ENCODE results near the gene UBE2QL1.

UBE2QL1 gene, protein sequence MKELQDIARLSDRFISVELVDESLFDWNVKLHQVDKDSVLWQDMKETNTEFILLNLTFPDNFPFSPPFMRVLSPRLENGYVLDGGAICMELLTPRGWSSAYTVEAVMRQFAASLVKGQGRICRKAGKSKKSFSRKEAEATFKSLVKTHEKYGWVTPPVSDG

DNA sequence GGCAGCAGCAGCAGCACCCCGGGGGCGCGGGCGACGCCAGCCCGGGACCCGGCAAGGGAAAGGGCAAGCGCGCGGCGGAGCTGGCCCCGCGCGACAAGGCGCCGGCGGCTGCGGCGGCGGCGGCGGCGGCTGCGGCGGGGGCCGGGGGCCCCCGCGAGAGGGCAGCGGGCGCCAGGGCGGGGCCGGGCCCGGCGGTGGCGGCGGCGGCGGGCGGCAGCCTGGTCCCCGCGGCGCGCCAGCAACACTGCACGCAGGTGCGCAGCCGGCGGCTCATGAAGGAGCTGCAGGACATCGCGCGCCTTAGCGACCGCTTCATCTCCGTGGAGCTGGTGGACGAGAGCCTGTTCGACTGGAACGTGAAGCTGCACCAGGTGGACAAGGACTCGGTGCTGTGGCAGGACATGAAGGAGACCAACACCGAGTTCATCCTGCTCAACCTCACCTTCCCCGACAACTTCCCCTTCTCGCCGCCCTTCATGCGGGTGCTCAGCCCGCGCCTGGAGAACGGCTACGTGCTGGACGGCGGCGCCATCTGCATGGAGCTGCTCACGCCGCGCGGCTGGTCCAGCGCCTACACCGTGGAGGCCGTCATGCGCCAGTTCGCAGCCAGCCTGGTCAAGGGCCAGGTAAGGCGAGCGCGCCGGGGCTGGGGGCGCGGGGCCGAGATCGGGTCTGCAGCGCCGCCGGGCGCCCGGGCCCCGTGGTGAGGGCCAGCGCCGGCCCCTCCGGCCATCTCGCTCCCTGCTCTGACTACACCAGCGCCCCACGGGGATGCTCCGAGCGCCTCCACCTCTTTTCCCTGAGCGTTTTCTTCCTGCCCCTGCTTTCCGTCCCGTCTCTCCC is at the start of gene UBE2QL1:
Gene UBE2QL1, plus strand, starts transcription at position 238 of the 843 bp plus-strand sequence. Its CDS starts 35 bp downstream, at position 273.
- no peak for DNase-seq (ENCODE audit: low read depth in 2 of 2)

- DNase-seq (ENCODE audit: low read depth in 2 of 2): no peak
Measured at GRCh38 chr5:6399980-6400910, 48.4 kb upstream of the UBE2QL1 start.

DNA sequence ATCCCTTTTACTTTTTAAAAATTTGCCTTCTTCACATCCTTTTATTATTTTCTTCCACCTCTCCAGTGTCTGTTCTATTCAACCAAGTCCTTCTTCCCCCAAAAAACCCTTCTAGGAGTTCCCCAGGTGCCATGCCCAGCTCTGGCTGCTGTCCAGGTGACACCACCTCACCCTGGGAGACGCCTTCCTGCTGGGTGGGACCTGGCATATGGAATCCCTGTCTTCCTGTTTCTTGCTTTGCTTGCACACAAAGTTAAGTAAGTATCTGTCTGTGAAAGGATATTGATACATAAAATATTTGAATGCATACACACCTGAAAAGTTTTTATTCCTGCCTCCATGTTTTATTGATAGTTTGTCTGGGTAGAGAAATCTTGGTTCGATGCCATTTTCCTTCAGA is 47.2 kb upstream of the UBE2QL1 start:
- DNase-seq (ENCODE audit: low read depth in 2 of 2): no peak

GRCh38 chr5:6402939-6403338 is 45.7 kb upstream of the UBE2QL1 start:
- no peak for DNase-seq (ENCODE audit: low read depth in 2 of 2)

DNA sequence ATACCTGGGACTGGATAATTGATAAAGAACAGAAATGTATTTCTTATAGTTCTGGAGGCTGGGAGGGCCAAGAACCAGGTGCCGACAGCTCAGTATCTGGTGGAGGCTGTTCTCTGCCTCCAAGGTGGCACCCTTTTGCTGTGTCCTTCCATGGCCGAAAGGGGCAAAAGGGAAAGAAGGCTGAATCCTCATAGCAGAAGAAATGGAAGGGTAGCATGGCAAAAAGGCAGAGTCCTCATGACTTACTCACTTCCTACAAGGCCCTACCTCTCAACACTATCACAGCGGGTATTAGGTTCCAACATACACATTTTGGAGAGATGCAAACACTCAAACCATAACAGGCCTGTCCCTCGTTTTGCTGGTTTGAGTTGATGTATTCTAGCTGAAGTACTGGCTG is 45.2 kb upstream of the UBE2QL1 start:
- DNase-seq (ENCODE audit: low read depth in 2 of 2): no peak

- DNase-seq (ENCODE audit: low read depth in 2 of 2): no peak
Measured at GRCh38 chr5:6404129-6404528, 44.5 kb upstream of the UBE2QL1 start.

DNA sequence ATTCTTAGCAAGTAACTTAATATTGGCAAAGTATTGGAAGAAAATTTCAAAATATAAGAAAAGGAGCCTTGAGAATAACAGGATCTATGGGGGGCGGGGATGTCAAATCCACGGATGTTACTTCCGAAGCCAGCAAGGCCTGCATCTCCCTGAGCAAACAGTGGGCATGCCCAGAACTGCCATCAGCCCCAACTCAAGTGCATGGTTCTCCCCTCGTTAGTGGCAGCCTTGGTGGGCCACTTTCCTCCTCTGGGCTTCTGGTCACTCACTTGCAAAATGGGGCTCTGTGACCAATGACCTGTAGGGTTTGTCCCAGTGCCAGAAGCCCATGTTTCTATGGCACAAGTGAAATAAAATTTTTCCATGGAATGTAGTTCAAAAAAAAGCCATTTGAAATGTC is 43.1 kb upstream of the UBE2QL1 start:
- no peak for DNase-seq (ENCODE audit: low read depth in 2 of 2)

- no peak for DNase-seq (ENCODE audit: low read depth in 2 of 2)
Measured at GRCh38 chr5:6407558-6408259, 41.0 kb upstream of the UBE2QL1 start.

DNA sequence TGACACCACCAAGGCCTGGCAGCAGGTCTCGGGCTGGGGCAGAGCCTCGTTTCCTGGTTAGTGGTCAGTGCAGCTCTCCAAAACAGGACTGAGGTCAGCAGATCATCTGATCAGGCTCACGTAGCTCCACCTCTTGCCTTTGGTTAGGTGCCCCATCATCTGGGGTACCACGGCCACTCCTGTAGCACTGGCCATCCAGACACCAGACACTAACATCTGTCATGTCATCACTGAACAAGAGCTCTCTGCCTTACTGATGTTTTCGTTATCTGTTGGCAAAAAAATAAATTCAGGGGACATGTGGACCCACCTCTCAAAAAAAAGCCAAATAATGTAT is 40.4 kb upstream of the UBE2QL1 start:
- no peak for DNase-seq (ENCODE audit: low read depth in 2 of 2)

GRCh38 chr5:6408627-6409446 is 39.8 kb upstream of the UBE2QL1 start:
- no peak for DNase-seq (ENCODE audit: low read depth in 2 of 2)

DNA sequence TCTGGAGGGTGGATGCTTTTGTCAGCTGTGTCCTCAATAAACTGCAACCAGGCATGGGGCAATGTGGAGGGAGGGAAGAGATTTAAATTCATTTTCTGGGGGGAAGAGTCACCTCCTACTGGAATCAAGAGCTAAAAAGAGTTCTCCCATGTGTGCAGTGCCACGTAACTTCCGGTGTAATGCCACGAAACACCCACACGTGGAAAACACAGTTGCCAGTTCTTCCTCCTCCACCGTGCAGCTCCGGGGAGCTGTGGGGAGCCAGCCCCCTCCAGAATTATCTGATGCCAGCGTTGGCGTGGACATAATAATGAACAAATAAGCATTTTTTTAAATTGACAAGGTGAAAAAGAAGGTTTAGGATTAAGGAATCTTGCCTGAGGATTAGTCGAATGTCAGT is 38.2 kb upstream of the UBE2QL1 start:
- no peak for DNase-seq (ENCODE audit: low read depth in 2 of 2)

GRCh38 chr5:6411141-6411540 is 37.5 kb upstream of the UBE2QL1 start:
- DNase-seq (ENCODE audit: low read depth in 2 of 2): no peak

DNA sequence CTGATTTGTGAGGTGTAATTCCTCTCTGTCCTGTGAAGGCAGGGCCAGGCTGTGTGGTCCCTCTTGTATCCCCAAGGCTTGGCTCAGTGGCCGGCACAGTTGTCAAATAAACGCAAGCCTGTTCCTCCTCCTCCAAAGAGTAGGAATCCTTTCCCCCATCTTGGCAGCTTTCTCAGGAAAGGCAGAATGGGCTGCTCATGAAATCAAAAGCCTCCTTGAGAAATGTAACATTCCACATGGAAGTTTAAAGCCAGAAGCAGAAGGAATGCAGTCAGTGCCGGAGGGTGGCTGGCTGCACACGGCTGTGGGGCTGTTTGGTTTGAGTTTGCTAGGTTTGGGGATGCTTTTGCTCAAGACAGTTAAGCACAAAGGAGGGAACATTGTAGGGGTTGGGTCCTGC is 35.8 kb upstream of the UBE2QL1 start:
- no peak for DNase-seq (ENCODE audit: low read depth in 2 of 2)

DNA sequence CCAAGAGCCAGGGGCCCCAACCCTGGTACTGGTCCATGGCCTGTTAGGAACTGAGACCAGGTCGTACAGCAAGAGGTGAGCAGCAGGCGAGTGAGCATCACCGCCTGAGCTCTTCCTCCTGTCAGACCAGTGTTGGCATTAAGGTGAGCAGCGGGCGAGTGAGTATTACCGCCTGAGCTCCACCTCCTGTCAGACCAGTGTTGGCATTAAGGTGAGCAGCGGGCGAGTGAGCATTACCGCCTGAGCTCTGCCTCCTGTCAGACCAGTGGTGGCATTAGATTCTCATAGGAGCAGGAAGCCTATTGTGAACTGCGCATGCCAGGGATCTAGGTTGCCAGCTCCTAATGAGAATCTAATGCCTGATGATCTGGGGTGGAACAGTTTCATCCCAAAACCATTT is 31.0 kb upstream of the UBE2QL1 start:
- DNase-seq (ENCODE audit: low read depth in 2 of 2): no peak

GRCh38 chr5:6418679-6419276 is 29.9 kb upstream of the UBE2QL1 start:
- no peak for DNase-seq (ENCODE audit: low read depth in 2 of 2)

DNA sequence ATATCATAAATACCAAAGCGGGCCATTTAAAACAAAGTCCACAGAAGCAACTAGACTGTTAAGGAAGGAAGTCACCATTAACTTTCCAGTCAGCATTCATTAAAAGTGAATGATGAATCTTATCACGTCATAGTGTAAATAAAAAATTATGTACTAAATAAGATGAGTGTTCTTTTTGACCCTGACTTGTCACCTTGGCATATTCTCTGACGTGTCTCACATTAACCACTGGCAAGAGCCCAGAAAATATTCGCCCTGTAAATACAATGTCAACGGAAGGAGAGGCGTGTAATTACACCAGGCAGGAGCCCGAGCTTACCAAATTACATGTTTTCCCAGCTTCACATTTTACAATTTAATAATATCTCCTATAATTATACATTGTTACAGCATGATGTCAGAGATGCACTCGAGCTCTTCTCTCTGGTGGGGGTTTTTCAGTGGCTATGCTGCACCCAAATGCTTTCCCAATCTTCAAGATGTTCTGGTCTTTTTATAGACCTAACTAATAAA is 29.3 kb upstream of the UBE2QL1 start:
- DNase-seq (ENCODE audit: low read depth in 2 of 2): no peak

- no peak for DNase-seq (ENCODE audit: low read depth in 2 of 2)
Measured at GRCh38 chr5:6423327-6424109, 25.1 kb upstream of the UBE2QL1 start.

- DNase-seq (ENCODE audit: low read depth in 2 of 2): no peak
Measured at GRCh38 chr5:6424110-6424659, 24.5 kb upstream of the UBE2QL1 start.

DNA sequence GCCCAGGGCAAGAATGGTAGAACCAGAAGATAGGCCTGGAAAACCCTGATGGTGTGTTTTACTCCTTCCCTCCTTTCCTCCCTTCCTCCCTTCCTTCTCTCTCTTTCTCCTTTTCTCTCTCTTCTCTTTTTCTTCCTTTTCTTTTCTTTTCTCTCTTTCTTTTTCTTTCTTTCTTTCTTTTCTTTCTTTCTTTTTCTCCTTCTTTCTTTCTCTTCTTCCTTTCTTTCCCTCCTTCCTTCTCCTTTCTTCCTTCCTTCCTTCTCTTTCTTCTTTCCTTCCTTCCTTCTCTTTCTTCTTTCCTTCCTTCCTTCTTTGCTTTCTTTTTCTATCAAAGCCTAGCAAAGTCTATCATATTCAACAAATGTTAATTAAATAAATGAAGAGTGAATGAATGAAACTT is 24.0 kb upstream of the UBE2QL1 start:
- DNase-seq (ENCODE audit: low read depth in 2 of 2): no peak
